T-helper 1 cell treated with Interleukin-12 subunit alpha and Interleukin-12 subunit beta and Interleukin-4 antibody, amounts not matched to agents 30 ng/mL and 1 ng/mL, for 36 hours (primary cell): Measurements from ENCODE around the gene TRDN. TPM values are rescaled to one million over a fixed set of nuclear protein-coding genes. Genes with fewer than 3 reads are reported as not detected.
"Not testable (repeated sequence)": the region's sequence is repeated elsewhere in the genome, so short reads cannot be mapped to it uniquely, and the experiment has no call there.

ENCODE experiments used
- intact Hi-C: fragments of 100-400 bp; cut with micrococcal nuclease; formaldehyde crosslinking; loops from one replicate; pipeline ENCODE4 v1.15.1; 2024
- total RNA-seq: library from RNA; stranded (reverse); gene quantifications from 2 replicates; pipeline ENCODE4 v1.2.3, GENCODE V29; 2022

TRDN gene
- total RNA-seq, 1 donor from 2014 or later: not detected

DNA sequence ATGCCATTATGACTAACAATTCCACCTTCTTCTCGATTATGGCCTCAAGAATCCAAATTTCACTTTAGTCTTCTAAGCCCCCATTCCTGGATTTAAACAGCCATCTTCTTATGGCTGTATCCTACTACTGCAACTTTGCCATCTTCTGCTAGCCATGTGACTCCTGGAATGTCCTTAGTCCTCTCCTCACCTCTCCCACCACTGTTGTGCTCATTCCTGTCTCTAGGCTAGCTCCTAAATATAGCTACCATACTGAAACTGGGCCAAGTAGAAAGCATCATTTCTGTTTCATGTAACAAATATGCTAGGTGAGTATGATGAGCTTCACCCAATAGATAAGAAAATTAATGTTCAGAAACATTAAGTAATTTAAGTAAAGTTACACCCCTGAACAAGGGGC, 327.6 kb downstream of the TRDN start:
- intact Hi-C loops: no loop called here

GRCh38 chr6:123306334-123306733, 330.4 kb downstream of the TRDN start:
- intact Hi-C loops: no loop called here

DNA sequence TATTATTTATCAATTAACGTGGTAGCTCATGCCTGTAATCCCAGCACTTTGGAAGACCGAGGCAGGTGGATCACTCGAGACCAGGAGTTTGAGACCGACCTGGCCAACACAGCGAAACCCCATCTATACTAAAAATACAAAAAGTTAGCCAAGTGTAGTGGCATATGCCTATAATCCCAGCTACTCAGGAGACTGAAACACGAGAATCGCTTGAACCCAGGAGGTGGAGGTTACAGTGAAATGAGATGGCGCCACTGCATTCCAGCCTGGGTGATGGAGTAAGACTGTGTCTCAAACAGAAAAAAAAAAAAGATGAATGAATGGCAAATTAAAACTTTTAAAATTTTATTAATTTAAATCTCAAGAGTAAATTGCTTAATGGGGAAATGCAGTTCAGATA, 341.1 kb downstream of the TRDN start:
- intact Hi-C loops: no loop called here

- intact Hi-C loops: no loop called here
Measured at GRCh38 chr6:123295181-123295580, 341.6 kb downstream of the TRDN start.

DNA sequence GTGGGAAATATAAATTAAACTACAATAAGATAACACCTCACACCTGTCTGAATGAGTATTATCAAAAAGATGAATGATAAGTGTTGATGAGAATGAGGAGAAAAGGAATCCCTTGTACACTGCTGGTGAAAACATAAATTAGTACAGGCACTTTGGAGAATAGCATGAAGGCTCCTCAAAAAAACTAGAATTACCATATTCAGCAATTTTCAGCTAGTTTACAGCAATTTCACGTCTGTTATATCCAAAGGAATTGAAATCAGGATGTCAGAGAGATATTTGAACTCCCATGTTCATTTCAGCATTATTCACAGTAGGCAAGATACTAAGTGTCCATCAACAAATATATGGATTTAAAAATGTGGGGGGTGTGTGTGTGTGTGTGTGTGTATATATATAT, 348.1 kb downstream of the TRDN start:
- intact Hi-C loops: no loop called here

DNA sequence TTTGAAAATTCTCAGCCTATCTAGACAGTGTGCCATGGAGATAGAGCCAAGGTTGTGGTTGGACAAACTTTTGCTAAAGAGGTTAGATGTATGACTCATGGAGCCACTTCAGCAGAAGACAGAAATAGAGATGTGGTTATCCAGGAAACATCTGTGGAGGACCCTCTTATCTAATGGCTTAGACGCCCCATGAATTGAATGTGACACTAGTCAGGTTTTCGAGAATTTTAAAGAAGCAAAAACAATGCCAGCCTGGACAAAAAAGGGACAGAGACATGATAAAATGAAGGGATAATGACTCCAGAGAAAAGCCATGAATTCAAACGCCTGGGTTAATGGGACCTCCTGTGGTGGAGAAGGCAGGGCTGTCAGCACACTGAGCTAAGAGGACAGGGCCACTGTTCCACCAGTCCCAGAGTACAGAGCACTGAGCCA, 360.2 kb downstream of the TRDN start:
- intact Hi-C loops: no loop called here

DNA sequence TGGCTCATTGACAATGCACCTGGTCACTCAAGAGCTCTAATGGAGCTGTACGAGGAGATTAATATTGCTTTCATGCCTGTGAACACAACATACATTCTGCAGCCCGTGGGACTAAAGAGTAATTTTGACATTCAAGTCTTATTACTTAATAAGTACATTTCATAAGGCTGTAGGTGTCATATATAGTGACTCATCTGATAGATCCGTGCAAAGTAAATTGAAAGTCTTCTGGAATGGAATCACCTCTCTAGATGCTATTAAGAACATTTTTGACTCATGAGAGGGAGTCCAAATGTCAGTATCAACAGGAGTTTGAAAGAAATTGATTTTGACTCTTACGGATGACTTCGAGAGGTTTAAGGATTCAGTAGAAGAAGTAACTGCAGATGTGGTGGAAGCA, 372.8 kb downstream of the TRDN start:
- intact Hi-C loops: no loop called here

DNA sequence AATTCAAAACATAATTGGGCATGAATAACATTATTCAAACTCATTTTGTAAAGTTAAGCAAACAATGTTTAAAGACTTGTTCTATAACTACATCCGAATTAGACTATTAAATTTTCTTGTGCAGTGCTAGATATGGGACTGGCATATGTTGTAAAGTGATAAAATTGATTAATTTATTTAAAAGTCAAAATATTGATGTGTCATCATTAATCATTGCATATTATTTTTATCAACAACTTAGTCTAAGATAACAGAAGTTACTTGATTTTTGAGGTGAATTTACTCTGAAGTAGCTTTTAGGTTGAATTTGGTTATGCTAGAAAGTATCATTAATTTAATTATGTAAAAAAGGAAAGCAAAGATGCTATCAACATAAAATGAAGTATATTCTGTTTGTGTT, 396.1 kb downstream of the TRDN start:
- intact Hi-C loops: no loop called here

DNA sequence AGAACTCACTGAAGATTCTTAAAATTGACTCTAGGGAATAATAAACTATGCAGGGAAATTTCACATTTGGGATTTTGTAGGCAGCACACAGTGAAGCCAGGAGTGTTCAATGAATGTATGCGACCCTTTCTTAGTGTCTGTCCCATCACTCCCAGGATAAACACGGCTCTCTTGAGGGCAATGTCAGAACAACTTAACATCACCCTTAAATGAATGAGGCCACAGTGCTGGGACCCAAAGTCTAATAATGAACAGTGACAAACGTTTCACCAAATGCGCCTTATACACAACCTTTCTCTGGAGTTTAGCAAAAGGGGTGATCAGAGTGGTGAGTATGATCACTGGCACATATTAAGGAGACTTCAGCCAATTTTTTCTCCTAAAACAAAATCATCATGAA, 403.4 kb downstream of the TRDN start:
- intact Hi-C loops: no loop called here

DNA sequence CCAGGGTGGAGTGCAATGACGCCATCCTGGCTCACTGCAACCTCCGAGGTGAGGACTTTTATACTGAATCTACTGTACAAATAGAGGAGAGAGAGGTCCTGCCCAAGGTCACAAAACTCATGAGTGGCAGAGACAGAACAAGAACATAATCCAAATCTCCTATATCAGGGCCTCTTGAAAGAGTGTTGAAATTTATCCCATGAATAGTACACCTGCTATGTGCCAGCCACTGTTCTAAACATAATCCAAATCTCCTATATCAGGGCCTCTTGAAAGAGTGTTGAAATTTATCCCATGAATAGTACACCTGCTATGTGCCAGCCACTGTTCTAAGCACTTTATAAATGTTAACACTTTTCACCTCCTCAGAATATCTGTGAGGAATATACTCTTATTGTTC, 409.0 kb downstream of the TRDN start:
- intact Hi-C loops: not testable (repeated sequence)

GRCh38 chr6:123226398-123226797, 410.4 kb downstream of the TRDN start:
- intact Hi-C loops: no loop called here

DNA sequence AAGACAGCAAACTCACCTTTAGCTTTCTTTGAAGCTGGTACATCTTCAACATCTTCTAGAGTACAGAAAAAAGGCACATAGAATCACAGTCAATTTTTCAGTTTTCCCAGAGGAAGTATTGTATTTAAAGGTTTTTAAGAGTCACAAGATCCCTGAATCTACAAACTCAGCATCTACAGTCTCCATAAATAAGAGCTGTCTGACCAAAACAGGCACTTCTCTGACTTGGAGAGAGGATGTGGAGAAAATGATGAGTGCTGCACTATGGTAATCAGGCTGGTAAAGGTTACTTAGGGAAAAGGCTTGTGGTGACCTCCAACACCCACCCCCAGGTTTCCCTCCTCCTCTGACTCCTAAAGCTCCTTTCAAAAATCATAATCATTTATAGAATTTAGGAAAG, 412.7 kb downstream of the TRDN start:
- intact Hi-C loops: no loop called here

DNA sequence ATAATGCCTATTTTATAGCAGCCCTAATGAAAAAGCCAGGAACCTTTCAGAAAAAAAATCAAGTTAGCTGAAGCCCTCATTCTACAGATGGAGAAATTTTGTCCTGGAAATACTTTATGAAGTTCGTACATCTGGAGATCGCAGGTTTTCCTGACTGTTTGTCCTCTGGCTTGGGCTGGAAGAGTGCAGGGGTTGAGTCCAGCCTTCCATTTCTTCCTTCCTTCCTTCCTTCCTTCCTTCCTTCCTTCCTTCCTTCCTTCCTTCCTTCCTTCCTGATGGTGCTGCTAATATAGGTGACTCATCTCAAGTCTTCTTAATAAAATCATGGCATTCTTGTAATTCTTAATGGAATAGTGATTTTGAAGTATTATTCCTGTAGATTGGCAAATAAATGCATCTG, 413.3 kb downstream of the TRDN start:
- intact Hi-C loops: no loop called here

DNA sequence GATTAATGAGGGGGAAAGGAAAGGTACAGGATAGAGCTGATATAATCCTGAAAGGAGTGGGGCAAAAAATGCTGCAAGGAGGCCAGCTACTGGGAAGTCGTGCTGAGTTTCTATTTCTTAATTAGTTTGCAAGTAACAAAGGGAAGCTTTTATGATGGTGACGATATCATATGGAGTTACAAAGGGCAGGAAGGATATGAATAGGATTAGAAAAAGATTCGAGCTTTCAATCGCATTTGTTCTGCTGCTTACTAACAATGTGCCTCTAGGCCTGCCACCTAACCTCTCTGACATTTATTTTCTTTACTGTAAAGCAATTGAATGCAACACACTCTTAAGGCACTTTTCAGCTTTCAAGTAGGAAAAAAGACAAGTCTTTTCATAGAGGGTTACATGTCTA, 421.5 kb downstream of the TRDN start:
- intact Hi-C loops: no loop called here

DNA sequence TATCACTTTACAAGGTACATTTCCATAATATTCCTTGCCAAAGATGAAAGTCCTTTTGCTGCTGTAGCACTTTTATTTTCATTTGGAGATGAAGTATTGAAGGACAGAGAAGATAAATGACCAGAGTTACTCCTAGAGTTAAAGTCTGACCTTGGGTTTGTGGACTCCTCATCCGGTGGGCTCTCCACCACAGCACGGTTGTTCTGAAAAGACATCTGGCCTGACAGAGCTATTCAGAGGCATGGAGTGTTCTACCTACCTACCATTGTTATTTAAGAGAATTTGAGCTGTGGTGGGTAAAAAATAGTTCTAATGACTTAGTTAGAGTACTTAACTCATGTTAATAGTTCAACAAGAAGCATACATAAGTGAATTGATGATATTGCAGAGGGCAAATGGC, 422.3 kb downstream of the TRDN start:
- intact Hi-C loops: no loop called here

- intact Hi-C loops: no loop called here
Measured at GRCh38 chr6:123213921-123214320, 422.8 kb downstream of the TRDN start.

GRCh38 chr6:123211777-123212545, 424.8 kb downstream of the TRDN start:
- intact Hi-C loops: no loop called here

GRCh38 chr6:123210645-123211044, 426.1 kb downstream of the TRDN start:
- intact Hi-C loops: no loop called here

DNA sequence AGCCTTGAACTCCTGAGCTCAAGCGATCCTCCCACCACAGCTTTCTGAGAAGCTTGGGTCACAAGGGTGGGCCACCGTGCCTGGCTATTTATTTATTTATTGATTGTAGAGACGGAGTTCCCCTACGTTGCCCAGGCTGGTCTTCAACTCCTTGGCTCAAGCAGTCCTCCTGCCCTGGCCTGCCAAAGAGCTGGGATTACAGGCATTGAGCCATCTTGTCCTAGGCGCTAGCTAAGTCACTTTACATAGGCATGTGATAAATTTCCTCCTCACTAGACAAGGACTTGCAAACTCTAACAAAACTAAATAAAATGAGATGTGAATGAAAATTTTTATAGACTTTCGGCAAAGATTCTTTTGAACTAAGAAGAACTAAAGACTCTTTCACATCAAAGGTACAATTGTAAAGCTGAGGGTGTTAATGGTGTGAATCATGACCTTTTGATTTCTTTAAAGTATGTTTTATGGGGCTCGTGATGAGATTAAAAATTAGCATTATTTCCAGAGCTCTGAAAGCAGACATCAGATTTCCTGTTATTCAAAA, 428.7 kb downstream of the TRDN start:
- intact Hi-C loops: no loop called here

DNA sequence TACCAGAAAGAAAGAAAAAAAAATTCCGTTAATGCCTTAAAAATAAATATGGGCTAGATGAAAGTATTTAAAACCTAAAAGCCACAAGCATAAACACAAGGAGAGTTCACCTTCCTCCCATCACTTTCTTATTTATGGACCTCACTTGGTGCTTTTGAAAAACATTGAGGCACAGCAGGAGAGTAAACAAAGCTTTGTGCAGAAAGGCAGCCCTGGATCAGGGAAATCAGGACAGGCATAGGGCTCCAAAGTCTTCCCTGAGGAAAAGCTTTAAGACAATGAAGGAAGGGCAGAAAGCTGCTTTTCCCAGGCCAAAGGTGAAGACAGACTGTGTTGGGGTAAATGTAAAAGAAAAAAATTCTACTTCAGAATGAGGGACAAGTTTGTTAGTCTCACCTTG, 432.8 kb downstream of the TRDN start:
- intact Hi-C loops: no loop called here

DNA sequence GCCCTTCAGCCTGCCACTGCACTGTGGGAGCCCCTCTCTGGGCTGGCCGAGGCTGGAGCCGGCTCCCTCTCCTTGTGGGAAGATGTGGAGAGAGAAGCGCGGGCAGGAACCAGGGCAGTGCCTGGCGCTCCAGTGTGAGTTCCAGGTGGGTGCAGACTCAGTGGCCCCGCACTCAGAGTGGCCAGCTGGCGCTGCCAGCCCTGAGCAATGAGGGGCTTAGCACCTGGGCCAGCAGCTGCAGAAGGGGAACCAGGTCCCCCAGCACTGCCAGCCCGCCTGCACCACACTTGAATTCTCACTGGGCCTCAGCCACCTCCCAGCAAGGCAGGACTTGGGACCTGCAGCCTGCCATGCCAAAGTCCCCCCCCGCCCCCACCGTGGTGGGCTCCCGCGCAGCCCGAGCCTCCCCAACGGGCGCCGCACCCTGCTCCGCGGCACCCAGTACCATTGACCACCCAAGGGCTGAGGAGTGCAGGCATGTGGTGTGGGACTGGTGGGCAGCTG, 434.8 kb downstream of the TRDN start:
- intact Hi-C loops: no loop called here

GRCh38 chr6:123193298-123193697, 443.5 kb downstream of the TRDN start:
- intact Hi-C loops: no loop called here

- intact Hi-C loops: no loop called here
Measured at GRCh38 chr6:123189816-123190215, 446.9 kb downstream of the TRDN start.
